Panc1 (cell line): Measurements from ENCODE around the gene FGFBP1. TPM values are rescaled to one million over a fixed set of nuclear protein-coding genes. Genes with fewer than 3 reads are reported as not detected.

ENCODE experiments used
- ATAC-seq: fragments of 200-7000 bp; cut with Tn5 transposase; 2 replicates; pipeline ENCODE4 v1.9.1; 2020; ENCODE audit warnings: mild to moderate bottlenecking, moderate library complexity
- BruUV-seq: library from RNA; stranded (reverse); fragments of 400-500 nt; replicated peaks from 2 replicates; lab custom pipeline; 2021; lab: Mats Ljungman, UMichigan
- CTCF ChIA-PET: fragments of 300-600 bp; sonication (Branson Sonifier 250); formaldehyde crosslinking; loops from one replicate; lab custom pipeline; 2022; ENCODE audit warnings: antibody characterized with exemption; lab: Charles Lee
- POLR2A ChIA-PET: fragments of 300-600 bp; sonication (Branson Sonifier 250); formaldehyde crosslinking; loops from one replicate; lab custom pipeline; 2022; ENCODE audit warnings: antibody characterized with exemption; lab: Charles Lee
- DNase-seq: peaks from one replicate; pipeline ENCODE4 v3.0.0-alpha.2; 2010; ENCODE audit warnings: low read depth, low spot score
- H3K27ac ChIP-seq: 2 replicates; pipeline ENCODE4 v1.5.1; 2011; ENCODE audit warnings: mild to moderate bottlenecking, low read length, inconsistent platforms
- H3K27me3 ChIP-seq: fragments of 200-500 bp; sonication (Bioruptor generic); 2 replicates; pipeline ENCODE4 v1.6.0; 2014; ENCODE audit warnings: low read length, inconsistent platforms; ENCODE audit not compliant: control insufficient read depth, insufficient read depth
- H3K36me3 ChIP-seq: fragments of 200-500 bp; sonication (Bioruptor generic); 2 replicates; pipeline ENCODE4 v1.5.1; 2014; ENCODE audit warnings: inconsistent platforms, mild to moderate bottlenecking, low read length, moderate library complexity; ENCODE audit not compliant: control insufficient read depth, insufficient read depth
- H3K4me1 ChIP-seq: 2 replicates; pipeline ENCODE4 v1.5.1; 2011; ENCODE audit warnings: inconsistent platforms, mild to moderate bottlenecking, low read length, moderate library complexity; ENCODE audit not compliant: control insufficient read depth, insufficient read depth
- H3K4me3 ChIP-seq, 2 experiments: 2 replicates each; pipeline ENCODE4 v1.5.1; 2011 to 2012; ENCODE audit warnings: low read depth in 2 of 2, low read length in 2 of 2, mild to moderate bottlenecking in 2 of 2, inconsistent platforms in 1 of 2, moderate library complexity in 1 of 2
- H3K9me3 ChIP-seq: fragments of 200-500 bp; sonication (Bioruptor generic); 2 replicates; pipeline ENCODE4 v1.5.1; 2014; ENCODE audit warnings: low read depth, mild to moderate bottlenecking, inconsistent platforms, low read length, moderate library complexity; ENCODE audit not compliant: control insufficient read depth, insufficient read depth
- CTCF ChIP-seq: fragments of 450-650 bp; IDR thresholded peaks from 2 replicates; pipeline ENCODE4 v1.5.1; 2017; ENCODE audit warnings: mild to moderate bottlenecking
- POLR2AphosphoS5 ChIP-seq: IDR thresholded peaks from 2 replicates; pipeline ENCODE4 v1.6.1; 2012; ENCODE audit warnings: mild to moderate bottlenecking, low read depth, low read length, moderate library complexity
- REST ChIP-seq, 2 experiments: IDR thresholded peaks; 2 replicates each; pipeline ENCODE4 v1.6.1; 2011 to 2012; ENCODE audit warnings: low read depth in 2 of 2, control low read depth in 1 of 2, low read length in 1 of 2, mild to moderate bottlenecking in 1 of 2, moderate library complexity in 1 of 2; ENCODE audit not compliant: insufficient read depth in 1 of 2
- SIN3A ChIP-seq: IDR thresholded peaks from 2 replicates; pipeline ENCODE4 v1.6.1; 2012; ENCODE audit warnings: low read depth, mild to moderate bottlenecking, low read length, moderate library complexity, borderline replicate concordance; ENCODE audit not compliant: insufficient read depth
- TCF7L2 ChIP-seq: IDR thresholded peaks from 2 replicates; pipeline ENCODE4 v1.6.1; 2011; ENCODE audit warnings: mild to moderate bottlenecking, low read depth, low read length, inconsistent platforms
- in situ Hi-C: cut with HindIII; loops from 2 replicates; pipeline ENCODE4 v1.10.0; 2016; ENCODE audit warnings: low sequenced_read_pairs, low pct_unique_long_range_greater_than_20kb
- intact Hi-C: fragments of 100-400 bp; cut with micrococcal nuclease; formaldehyde crosslinking; loops from one replicate; pipeline ENCODE4 v1.10.0; 2022; ENCODE audit not compliant: unreplicated experiment
- total RNA-seq: library from RNA; stranded (reverse); gene quantifications from one replicate; pipeline ENCODE4 v1.2.1, GENCODE V29; 2021; ENCODE audit not compliant: unreplicated experiment

Gene FGFBP1
- total RNA-seq, 1 experiment from 2014 or later, result 0.39 TPM

- H3K36me3 ChIP-seq, result no peaks in the 10 kb centered on the region
- TF ChIP-seq POLR2AphosphoS5 (no peak), TCF7L2 (no peak), SIN3A (no peak), REST (IDR thresholded peaks at IDR 0.05; ENCODE audit: insufficient read depth in 1 of 2, low read depth in 2 of 2, low read length in 1 of 2) (no peak), CTCF (no peak)
- H3K9me3 ChIP-seq, result no peaks in the 10 kb centered on the region
- in situ Hi-C loops, result no loop called here
- H3K4me3 ChIP-seq, result no peak overlapping the region
- BruUV-seq, result no TSS peak
- DNase-seq (no peak), ATAC-seq (no peak)
- ChIA-PET POLR2A (no interaction called here), CTCF (no interaction called here)
- no peaks in the 10 kb centered on the region for H3K4me1 ChIP-seq
- H3K27me3 ChIP-seq, result no peaks in the 10 kb centered on the region
- intact Hi-C loops, result no loop called here
- no peak overlapping the region for H3K27ac ChIP-seq
Observed at GRCh38 chr4:15894393-15894792, 44.1 kb downstream of the FGFBP1 start.

DNA sequence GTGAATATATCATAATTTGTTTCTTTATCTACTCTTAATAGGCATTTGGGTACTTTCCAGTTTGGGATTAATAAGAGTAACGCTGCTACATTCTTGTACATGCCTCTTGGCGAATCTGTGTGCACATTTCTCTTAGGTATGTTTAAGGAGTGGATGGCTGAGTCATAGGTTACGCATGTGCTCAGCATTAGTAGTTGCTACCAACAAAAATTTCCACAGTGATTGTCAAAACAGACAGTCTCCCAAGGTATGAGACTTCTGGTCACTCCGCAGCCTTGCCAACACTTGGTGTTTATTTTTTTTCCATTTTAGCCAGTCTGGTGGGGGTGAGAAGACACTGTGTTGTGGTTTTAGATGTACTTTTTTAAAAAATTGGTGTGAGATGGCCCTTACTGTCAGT lies 44.6 kb downstream of the FGFBP1 start:
- Histone ChIP-seq H3K4me3 (no peak overlapping the region), H3K36me3 (no peaks in the 10 kb centered on the region), H3K27ac (no peak overlapping the region), H3K4me1 (no peaks in the 10 kb centered on the region), H3K9me3 (no peaks in the 10 kb centered on the region), H3K27me3 (no peaks in the 10 kb centered on the region)
- no TSS peak for BruUV-seq
- intact Hi-C loops (no loop called here), in situ Hi-C loops (no loop called here)
- ATAC-seq (peak; percentile 80; the same call in 1 of the 2 replicates), DNase-seq (peak; percentile 32)
- CTCF ChIA-PET, result no interaction called here
- POLR2A ChIA-PET, result no interaction called here
- TF ChIP-seq POLR2AphosphoS5, result no peak
- TF ChIP-seq TCF7L2, result no peak
- TF ChIP-seq REST (IDR thresholded peaks at IDR 0.05; ENCODE audit: insufficient read depth in 1 of 2, low read depth in 2 of 2, low read length in 1 of 2), result no peak
- TF ChIP-seq SIN3A, result no peak
- TF ChIP-seq CTCF, result no peak
